Loucy (cell line): Measurements from ENCODE around the gene SLC7A10.
A peak's percentile ranks its signal among the peaks of the same experiment; 100 is the strongest.

ENCODE experiments used
- H2AFZ ChIP-seq: fragments of 200-600 bp; sonication (generic); 2 replicates; pipeline ENCODE4 v1.6.0; 2016; ENCODE audit warnings: antibody characterized with exemption, mild to moderate bottlenecking, low read length, moderate library complexity
- H3F3A ChIP-seq: fragments of 200-600 bp; 2 replicates; pipeline ENCODE4 v1.6.0; 2016; ENCODE audit warnings: antibody characterized with exemption, low read depth, mild to moderate bottlenecking
- H3K27me3 ChIP-seq: fragments of 200-600 bp; sonication (generic); 2 replicates; pipeline ENCODE4 v1.6.1; 2014; ENCODE audit warnings: low read length, mild to moderate bottlenecking; ENCODE audit not compliant: insufficient read depth, poor library complexity, severe bottlenecking
- H3K36me3 ChIP-seq: fragments of 200-600 bp; sonication (generic); 2 replicates; pipeline ENCODE4 v1.6.1; 2016; ENCODE audit warnings: low read length; ENCODE audit not compliant: insufficient read depth
- H3K4me1 ChIP-seq: fragments of 200-600 bp; sonication (generic); 2 replicates; pipeline ENCODE4 v1.5.1; 2014; ENCODE audit warnings: low read length, mild to moderate bottlenecking; ENCODE audit not compliant: insufficient read depth, poor library complexity, severe bottlenecking
- H3K4me2 ChIP-seq: fragments of 200-600 bp; sonication (generic); 2 replicates; pipeline ENCODE4 v1.6.0; 2014; ENCODE audit warnings: antibody characterized with exemption, low read length, low read depth, mild to moderate bottlenecking; ENCODE audit not compliant: poor library complexity, severe bottlenecking
- H3K4me3 ChIP-seq: fragments of 200-600 bp; sonication (generic); 2 replicates; pipeline ENCODE4 v1.5.1; 2014; ENCODE audit warnings: low read length, mild to moderate bottlenecking, mixed read lengths; ENCODE audit not compliant: poor library complexity, severe bottlenecking
- H3K79me2 ChIP-seq: fragments of 200-600 bp; sonication (generic); 2 replicates; pipeline ENCODE4 v1.6.1; 2014; ENCODE audit warnings: low read length; ENCODE audit not compliant: insufficient read depth
- H3K9ac ChIP-seq: fragments of 200-600 bp; sonication (generic); 2 replicates; pipeline ENCODE4 v1.6.0; 2014; ENCODE audit warnings: mild to moderate bottlenecking, low read depth, low read length, moderate library complexity; ENCODE audit not compliant: poor library complexity, severe bottlenecking
- H3K9me2 ChIP-seq: fragments of 200-600 bp; sonication (generic); replicated peaks from 2 replicates; pipeline ENCODE4 v1.6.1; 2016; ENCODE audit warnings: low read depth, low read length, mixed read lengths
- H3K9me3 ChIP-seq: fragments of 200-600 bp; sonication (generic); 2 replicates; pipeline ENCODE4 v1.6.1; 2014; ENCODE audit warnings: mild to moderate bottlenecking, antibody characterized with exemption, low read length, low read depth; ENCODE audit not compliant: insufficient read depth
- H4K20me1 ChIP-seq: fragments of 200-600 bp; sonication (generic); 2 replicates; pipeline ENCODE4 v1.6.0; 2014; ENCODE audit warnings: antibody characterized with exemption, low read length, mild to moderate bottlenecking; ENCODE audit not compliant: insufficient read depth, poor library complexity, severe bottlenecking
- EZH2phosphoT487 ChIP-seq: fragments of 200-600 bp; IDR thresholded peaks from 2 replicates; pipeline ENCODE4 v1.6.1; 2018; ENCODE audit warnings: antibody characterized with exemption, mild to moderate bottlenecking, moderate library complexity, borderline replicate concordance
- TF ChIP-seq, protein P1 (sequence below): fragments of 200-600 bp; sonication (generic); conservative IDR thresholded peaks from 2 replicates; pipeline ENCODE4 v1.5.1; 2014; ENCODE audit warnings: mild to moderate bottlenecking, antibody characterized with exemption, low read length

Gene SLC7A10

DNA sequence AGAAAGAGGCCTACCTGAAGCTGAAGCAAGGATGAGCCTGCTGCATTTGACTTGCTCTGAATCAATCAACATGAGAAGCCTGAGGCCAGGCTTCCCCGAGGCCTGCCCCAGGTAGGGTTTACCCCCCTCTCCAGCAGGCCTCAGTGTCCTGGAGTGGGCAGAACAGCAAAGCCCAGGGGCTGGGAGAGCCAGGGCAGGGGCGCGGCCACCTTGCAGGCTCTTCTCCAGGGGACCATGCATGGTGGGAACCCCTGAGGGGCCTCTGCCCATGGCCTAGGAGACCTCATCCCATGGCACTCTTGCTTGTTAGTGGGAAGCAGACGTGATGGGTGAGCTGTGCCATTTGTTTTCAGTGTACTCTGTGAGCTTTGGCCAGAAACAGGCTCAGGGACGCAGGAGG, 51.5 kb downstream of the SLC7A10 start:
- no peak overlapping the region for H3K9ac ChIP-seq
- H3F3A ChIP-seq: no peaks in the 10 kb centered on the region
- H3K9me2 ChIP-seq: no peaks in the 10 kb centered on the region
- no peaks in the 10 kb centered on the region for H4K20me1 ChIP-seq
- no peaks in the 10 kb centered on the region for H3K27me3 ChIP-seq
- no peaks in the 10 kb centered on the region for H3K9me3 ChIP-seq
- H3K4me2 ChIP-seq: peak overlapping the region; percentile 37
- peak overlapping the region; percentile 10 for H3K4me3 ChIP-seq
- H3K79me2 ChIP-seq: peaks cover 16% of the 10 kb centered on the region; the same call in 1 of the 2 replicates
- no peak overlapping the region for H2AFZ ChIP-seq
- no peaks in the 10 kb centered on the region for H3K36me3 ChIP-seq
- TF ChIP-seq EZH2phosphoT487: no peak
- TF ChIP-seq, protein P1, sequence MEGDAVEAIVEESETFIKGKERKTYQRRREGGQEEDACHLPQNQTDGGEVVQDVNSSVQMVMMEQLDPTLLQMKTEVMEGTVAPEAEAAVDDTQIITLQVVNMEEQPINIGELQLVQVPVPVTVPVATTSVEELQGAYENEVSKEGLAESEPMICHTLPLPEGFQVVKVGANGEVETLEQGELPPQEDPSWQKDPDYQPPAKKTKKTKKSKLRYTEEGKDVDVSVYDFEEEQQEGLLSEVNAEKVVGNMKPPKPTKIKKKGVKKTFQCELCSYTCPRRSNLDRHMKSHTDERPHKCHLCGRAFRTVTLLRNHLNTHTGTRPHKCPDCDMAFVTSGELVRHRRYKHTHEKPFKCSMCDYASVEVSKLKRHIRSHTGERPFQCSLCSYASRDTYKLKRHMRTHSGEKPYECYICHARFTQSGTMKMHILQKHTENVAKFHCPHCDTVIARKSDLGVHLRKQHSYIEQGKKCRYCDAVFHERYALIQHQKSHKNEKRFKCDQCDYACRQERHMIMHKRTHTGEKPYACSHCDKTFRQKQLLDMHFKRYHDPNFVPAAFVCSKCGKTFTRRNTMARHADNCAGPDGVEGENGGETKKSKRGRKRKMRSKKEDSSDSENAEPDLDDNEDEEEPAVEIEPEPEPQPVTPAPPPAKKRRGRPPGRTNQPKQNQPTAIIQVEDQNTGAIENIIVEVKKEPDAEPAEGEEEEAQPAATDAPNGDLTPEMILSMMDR: no peak
- peaks cover 27% of the 10 kb centered on the region for H3K4me1 ChIP-seq

DNA sequence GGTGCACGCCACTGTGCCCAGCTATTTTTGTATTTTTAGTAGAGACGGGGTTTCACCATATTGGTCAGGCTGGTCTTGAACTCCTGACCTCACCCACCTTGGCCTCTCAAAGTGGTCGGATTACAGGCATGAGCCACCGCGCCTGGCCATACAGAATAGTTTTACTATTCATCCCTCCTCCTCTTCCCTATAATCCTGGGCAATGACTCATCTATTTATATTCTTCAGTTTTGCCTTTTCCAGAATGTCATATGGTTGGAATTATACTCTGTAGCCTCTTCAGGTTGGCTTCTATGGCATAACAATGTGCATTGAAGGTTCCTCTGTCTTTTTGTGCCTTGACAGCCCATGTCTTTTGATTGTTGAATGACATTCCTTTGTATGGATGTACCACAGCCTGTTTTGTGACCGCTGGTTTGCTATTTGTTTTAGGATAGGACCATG, 53.7 kb downstream of the SLC7A10 start:
- no peak overlapping the region for H3K4me3 ChIP-seq
- no peaks in the 10 kb centered on the region for H3K27me3 ChIP-seq
- no peak overlapping the region for H3K4me2 ChIP-seq
- H3F3A ChIP-seq: no peaks in the 10 kb centered on the region
- no peak overlapping the region for H2AFZ ChIP-seq
- H3K36me3 ChIP-seq: no peaks in the 10 kb centered on the region
- no peak overlapping the region for H3K9ac ChIP-seq
- no peaks in the 10 kb centered on the region for H4K20me1 ChIP-seq
- H3K9me2 ChIP-seq: no peaks in the 10 kb centered on the region
- peaks cover 16% of the 10 kb centered on the region; the same call in 1 of the 2 replicates for H3K79me2 ChIP-seq
- TF ChIP-seq EZH2phosphoT487: no peak
- TF ChIP-seq, protein P1: no peak
- peaks cover 5% of the 10 kb centered on the region; the same call in 1 of the 2 replicates for H3K9me3 ChIP-seq
- H3K4me1 ChIP-seq: peaks cover 22% of the 10 kb centered on the region

DNA sequence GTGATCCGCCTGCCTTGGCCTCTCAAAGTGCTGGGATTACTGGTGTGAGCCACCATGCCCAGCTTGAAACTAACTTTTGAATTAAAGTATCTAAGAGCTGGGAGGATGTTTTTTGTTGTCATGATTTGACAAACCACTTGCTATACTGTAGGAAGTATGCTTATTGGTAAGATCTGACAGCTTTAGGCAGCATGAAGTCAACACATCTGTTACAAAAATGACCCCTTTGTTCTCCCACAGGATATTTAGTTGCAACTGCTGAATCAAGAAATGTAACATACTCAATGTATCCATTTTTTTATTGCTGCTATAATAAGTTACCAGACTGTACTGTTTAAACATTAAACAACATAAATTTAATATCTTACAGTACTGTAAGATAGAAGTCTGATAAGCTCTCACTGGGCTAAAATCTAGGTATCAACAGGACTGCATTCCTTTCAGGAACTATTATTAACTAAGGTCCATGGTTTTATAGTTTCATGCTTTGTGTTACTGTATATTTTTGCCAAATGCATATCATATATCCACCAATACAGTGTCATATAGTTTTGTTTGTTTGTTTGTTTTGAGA, 54.3 kb downstream of the SLC7A10 start:
- no peaks in the 10 kb centered on the region for H3F3A ChIP-seq
- H3K4me1 ChIP-seq: peaks cover 21% of the 10 kb centered on the region
- peaks cover 5% of the 10 kb centered on the region; the same call in 1 of the 2 replicates for H3K9me3 ChIP-seq
- TF ChIP-seq, protein P1: no peak
- TF ChIP-seq EZH2phosphoT487: no peak
- H3K27me3 ChIP-seq: no peaks in the 10 kb centered on the region
- H3K9ac ChIP-seq: no peak overlapping the region
- H3K36me3 ChIP-seq: no peaks in the 10 kb centered on the region
- H3K4me3 ChIP-seq: no peak overlapping the region
- no peak overlapping the region for H3K4me2 ChIP-seq
- H2AFZ ChIP-seq: no peak overlapping the region
- H3K9me2 ChIP-seq: no peaks in the 10 kb centered on the region
- no peaks in the 10 kb centered on the region for H4K20me1 ChIP-seq
- H3K79me2 ChIP-seq: peaks cover 13% of the 10 kb centered on the region; the same call in 1 of the 2 replicates
